NCI-H146 (cell line): ENCODE results near the gene CDH4.

Experiments used
- DNase-seq: peaks from one replicate; lab custom pipeline; 2025; lab: John Stamatoyannopoulos, UW

The CDH4 gene

DNA sequence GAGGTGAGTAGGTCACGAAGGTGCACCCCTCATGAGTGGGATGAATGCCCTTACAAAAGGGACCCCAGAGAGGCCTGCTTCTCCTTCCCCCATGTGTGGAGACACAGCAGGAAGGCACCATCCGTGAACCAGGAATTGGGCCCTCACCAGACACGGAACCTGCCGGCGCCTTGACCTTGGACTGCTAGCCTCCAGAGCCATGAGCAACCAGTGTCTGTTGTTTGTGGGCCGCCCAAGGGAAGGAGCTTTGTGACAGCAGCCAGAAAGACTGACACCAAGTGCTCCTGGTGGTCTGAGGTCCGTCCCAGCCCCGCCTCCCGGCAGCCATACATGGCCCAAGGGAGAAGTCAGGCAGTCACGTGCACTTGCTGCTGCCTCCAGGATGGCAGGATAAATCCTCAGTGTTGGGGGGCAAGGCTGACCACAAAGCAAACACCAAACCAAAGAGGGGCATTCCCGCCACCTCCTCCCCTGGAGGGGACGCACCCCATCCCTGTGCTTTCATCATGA, 29.3 kb downstream of the CDH4 start:
- DNase-seq, result no peak

DNA sequence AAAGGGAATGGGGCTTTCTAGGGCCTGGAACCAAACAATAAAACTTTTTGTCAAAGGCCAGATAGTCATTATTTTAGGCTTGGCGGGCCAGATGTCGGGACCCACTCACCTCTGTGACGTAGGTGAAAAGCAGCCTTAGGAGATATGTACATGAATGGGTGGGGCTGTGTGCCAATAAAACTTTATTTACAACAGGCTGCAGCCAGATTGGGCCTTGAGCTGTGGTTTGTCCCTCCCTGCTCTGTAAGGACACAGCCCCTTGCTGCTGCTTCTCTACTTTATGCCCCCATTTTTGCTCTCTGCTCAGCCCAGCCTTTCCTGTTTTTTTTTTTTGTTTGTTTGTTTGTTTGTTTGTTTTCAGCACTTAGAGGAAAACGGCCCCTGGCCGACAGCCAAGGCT, 32.7 kb downstream of the CDH4 start:
- no peak for DNase-seq

DNA sequence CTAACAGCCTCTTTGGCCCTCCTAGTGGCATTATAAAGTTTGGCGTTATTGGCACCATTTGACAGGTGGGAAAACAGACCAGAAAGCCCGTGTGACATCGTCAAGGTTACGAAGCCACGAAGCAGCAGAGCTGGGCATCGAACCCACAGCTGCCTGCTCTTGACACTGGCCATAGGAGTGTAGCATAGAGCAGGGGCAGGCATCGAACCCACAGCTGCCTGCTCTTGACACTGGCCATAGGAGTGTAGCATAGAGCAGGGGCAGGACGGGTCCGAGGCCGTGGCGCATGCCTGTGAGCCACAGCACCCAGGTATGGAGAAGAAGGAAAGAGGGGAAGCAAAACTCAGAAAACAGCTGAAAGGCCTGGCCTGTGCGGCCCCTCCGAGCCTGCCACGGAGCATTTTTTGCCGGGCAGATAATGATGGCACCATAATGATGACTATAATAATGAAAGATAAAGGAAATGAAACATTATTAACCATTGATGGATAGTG, 33.1 kb downstream of the CDH4 start:
- no peak for DNase-seq

DNA sequence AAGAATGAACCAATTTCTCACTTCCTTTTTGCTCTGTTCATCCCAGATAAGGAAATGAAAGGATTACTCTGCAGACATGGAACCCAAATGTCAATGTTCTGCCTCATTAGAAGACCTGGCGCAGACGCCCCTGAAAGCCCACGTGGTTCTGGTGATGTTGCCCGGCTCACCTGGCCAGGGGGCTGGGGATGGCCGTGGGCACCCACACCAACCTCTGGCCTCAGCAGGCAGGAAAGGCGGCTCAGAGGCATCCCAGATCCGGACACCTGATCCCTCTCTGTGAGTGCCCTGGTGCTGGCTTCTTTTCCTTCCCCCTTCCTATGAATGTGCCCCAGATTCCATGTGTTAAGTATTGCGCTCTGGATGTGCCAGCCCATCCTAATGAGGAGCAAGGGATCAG, 33.6 kb downstream of the CDH4 start:
- no peak for DNase-seq

DNA sequence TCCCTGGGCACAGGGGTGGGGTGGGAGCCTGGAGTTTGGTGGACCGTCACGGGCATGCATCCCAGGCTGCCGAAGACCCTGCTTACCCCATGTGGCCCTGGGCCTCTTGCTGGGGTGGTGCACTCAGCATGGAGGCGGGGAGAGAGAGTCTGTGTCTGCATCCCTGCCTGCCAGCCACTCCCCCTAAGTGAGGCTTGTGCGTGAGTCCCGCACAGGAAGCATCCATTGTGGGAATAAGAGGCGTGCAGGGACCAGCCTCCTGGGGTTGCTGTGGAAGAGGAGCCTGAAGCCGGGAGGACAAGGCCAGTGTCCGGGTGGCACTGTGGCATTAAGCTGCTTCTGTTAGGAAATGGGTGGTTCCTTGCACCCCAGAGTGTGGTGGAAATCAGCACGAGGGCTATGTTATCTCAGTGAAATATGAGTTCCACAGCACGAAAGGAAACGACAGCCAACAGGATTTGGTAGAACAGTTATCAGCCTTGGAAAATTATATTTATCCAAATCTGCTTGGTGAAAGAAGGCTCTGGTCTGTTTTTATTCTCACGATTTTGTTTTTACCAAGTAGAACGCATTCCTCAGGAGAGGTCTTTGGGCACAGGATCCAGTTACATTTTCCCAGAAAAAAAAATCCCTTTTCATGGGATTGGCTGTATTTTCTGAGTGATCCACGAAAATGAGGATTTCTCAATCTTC, 35.7 kb downstream of the CDH4 start:
- no peak for DNase-seq

DNA sequence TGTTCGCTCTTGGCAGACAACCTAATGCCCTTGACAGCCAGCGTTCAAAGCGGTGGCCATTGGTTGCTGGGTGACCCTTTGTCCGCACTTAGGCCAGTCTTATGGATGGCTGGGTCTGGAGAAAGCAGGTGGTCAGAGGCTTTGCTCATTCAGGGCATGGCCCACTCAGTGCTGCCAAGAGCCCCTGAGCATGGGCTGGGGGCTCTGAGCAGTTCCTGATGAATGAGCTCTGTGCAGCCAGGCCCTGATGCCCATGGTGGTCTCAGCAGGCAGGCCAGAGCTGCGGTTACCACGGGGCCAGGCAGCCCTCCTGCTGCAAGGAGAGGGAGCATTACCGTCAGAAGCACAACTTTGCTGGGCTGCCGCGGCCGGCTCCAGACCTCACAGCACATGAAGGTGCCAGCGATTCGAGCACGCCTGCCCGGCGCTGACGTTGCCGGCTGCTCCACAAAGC, 36.3 kb downstream of the CDH4 start:
- no peak for DNase-seq

DNA sequence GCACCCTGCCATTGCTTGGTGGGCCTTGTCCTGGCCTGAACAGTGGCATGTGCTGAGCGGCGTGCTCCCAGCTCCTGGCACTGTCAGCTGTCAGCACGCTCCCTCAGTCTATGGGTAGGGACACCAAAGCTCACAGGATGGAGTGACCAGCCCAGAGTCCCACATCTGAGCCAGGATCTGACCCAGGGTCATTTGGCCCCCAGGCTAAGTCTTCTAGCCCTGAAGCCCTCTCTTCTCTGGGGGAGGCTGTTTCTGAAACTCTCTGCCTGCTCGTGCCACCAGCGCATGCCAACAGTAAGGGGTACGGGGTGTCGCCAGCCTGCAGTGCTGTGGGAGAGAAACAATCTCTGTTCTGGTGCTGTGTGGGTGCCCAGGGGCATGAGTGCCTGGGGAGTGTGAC, 37.1 kb downstream of the CDH4 start:
- DNase-seq, result no peak

DNA sequence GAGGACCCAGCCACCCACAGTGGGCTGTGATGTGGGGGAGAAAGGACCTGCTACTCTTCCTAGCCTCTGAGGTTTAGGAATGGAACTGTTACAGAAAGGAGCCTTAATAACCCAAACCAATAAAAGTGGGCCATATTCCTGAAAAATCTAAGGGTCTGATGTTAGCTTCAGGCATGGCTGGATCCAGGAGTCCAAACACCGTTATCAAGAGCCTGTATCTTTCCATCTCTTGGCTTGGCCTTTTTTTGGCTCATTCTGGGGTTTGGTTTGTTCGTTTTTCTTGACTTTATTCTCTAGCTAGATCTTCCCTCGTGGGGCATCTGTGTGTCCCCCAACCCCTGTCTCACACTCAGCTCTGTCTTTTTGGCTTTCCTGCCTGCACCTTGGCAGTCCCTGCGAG, 38.7 kb downstream of the CDH4 start:
- DNase-seq, result no peak

DNA sequence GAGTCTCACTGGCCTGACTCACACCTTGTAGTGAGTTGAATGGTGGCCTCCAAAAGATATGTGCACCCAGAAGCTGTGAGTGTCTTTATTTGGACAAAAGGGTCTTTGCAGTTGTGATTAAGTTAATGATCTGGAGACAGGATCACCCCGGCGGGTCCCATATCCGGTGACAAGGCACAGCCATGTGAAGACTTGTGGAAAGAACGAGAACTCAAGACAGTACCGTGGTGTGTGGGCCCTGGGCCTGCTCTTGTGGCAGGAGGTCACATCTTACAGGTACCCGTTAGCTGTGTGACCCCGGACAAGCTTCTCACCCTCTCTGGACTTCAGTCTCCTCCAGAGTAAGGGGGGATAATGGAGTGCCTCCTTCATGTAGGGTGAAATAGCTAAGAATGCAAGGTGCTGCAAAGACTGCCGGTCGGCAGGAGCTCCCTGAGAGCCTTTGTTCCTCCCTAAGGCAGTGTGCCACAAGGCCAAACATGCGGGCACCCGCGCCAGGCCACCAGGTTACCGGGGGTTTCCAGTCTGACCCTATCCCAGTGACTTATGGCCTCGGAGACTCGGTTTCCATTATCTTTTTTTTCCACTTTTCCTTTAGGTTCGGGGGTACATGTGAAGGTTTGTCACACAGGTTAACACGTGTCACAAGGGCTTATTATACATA, 39.2 kb downstream of the CDH4 start:
- no peak for DNase-seq

DNA sequence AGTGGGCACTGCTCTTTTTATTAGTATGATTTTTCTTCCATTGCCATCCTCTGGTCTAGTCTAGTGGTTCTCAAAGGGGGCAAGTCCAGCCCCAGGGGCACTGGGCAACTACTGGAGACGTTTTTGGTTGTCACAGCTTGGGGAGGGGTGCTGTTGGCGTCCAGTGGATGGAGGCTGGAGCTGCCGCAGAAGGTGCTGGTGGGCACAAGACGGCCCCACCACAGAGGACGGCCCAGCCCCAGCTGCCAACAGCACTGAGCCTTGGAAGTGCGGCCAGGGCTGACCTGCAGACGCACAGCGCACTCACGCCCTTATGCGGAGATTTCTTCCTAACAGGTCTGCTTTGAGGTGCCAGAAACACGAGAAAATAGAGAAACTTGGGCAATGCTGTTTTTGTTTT, 40.3 kb downstream of the CDH4 start:
- DNase-seq, result no peak

DNA sequence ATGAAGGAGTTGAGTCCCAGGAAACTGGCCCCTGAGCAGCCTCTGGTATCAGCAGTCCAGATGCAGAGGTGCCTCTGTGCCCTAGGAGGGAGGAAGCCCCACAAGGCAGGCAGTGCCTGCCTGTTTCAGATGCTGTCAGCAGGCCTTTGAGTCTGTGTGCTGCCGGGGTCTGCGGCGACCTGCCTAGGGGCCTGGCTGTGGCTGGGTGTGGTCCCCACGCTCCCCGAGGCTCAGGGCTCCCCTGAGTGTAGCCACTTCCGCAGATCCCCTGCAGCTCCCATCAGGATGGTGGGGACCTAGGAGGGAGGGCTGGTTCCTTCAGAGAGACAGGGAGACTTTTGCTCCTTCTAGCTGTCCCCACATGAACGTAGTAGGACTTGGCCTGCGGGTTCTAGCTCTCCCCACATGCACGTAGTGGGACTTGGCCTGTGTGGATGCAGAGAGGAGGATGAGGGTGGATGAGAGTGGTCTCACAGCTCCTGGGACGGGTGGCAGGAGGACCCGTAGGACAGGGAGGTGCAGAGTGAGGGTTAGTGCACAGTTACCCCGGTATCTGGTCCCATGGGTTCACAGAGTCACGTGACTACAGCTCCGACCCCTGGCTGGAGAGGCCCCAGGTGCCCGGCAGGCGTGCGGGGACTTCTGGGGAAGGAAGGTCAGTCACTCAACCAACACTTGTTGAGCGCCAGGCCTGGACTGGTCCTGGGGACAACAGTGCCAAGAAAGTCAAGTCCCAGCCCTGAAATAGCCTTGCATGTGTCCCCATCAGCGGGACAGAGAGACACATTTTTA, 41.0 kb downstream of the CDH4 start:
- no peak for DNase-seq

DNA sequence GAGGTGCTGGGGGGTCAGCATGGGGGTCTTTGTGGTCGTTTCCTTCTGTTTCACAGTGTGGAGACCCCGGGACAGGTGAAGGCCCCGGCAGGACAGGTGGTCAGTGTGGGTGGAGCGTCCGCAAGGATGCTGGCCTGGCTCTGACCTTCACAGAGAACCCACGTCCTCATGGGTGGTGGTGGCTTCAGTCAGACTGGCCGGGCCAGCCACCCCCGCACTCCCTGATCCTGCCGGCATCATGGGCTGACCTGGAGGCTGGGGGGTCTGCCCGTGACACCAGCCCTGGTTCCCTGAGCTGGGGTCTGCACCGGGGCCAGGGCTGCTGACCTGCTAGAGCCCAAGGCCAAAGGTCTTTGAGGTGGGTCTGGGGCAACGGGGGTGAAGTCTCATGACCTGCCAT, 41.9 kb downstream of the CDH4 start:
- DNase-seq, result no peak

DNA sequence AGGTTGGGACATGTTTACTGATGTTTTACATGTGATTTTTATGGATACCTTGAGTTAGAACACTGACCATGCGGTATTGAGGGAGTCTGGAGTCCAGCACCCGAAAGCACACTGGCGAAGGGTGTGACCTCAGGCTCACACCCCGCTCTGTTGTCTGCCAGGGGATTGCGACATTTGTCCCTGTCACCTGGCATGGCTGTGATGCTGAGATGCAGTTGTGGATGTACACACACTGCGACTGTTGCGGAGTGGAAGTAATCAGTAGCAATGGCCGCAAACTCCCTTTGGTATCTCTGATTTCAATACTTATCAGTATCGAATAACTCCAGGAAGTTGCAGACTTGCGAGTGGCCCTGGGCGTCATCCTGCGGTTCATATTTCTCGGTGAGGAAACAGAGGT, 43.2 kb downstream of the CDH4 start:
- no peak for DNase-seq

DNA sequence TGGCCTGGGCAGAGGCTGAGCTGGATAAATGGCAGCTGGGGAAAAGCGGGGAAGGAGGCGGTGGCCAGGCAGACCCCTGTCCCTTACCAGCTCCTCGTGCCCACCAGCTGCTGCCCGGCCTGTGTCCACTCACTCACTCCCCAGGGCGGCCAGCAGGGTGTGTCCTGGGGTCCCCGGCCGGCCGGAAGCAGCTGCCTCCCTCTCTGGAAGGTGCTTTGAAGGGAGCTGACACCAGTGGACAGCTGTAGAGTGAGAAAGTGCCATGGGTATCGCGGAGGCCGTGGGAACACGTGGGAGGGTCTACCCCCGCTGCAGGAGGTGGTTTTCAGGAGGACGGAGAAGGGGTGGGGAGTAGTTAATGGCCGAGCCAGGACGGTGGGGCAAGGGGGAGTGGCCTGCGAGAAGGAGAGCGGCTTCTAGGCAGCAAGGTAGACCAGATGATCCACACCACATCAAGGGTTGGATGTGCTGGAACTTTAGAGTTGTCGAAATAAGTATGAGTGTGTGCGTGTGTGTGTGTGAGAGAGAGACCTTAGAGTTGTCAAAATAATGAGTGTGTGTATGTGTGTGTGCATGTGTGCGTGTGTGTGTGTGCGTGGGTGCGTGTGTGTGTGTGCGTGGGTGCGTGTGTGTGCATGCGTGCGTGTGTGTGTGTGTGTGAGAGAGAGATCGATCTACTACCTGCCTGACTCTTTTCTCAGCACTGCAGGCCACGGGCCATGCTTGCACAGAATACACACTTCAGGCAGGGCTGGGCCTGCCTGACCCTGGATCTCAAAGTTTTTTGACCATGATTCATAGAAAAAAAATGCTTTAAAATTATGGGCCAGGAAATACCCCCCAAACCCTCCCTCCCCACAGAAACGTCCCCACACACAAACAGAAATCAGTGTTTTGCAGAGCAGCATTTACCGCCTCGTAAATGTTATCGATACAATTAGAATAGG, 43.9 kb downstream of the CDH4 start:
- no peak for DNase-seq

DNA sequence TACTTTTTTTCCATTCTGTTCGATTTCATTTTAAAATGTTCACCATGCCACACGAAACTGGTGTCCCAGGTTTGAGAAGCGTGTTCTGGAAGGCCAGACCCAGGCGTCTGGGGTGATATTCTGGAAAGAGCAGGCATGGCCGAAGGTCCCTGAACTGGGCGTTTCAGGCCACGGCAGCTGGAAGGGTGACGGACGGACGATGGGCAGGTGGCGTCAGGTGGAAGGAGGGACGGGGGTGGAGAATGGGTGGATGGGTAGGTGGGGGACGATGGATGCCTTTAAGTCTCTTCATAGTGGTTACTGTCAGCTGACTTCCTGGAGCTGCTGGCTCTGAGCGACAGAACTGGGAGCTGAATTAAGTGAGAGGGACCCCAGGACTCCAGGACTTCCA, 44.6 kb downstream of the CDH4 start:
- no peak for DNase-seq

DNA sequence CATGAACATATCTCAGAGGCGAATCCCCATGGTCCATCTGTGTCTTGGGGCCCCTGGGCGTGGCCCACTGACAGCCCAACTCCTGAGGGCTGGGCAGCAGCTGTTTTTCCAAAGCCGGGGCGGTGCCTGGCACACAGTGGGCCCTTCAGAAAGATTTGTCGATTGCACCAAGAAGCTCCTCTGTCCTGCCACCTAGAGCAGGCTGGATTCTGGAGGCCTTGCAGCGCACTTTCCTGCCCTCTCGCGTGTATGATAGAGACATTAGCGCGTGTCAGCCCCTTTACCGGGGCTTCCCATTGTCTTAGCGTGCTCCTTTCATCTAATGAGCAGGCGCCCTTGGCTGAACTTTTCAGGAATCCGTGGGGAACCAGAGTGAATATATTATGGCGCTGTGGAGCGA, 45.4 kb downstream of the CDH4 start:
- DNase-seq, result no peak

DNA sequence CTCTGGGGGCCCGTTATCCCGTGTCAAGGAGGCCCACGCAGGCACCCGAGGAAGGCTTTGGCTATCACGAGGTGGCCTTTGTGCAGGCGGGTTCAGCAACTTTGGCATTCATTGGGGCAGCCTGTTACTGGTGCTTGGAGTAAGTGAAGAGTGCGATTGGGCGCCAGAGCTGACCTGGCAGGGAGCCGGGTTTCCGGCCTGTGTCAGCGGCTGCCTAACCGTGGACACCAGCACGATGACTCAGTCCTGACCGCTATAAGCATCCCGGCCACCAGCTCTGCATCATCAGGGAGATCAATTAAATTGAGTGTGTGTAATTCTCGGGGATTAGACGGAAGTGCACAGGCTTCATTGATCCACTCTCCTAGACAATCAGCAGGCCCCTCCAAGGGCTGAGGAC, 45.9 kb downstream of the CDH4 start:
- no peak for DNase-seq

DNA sequence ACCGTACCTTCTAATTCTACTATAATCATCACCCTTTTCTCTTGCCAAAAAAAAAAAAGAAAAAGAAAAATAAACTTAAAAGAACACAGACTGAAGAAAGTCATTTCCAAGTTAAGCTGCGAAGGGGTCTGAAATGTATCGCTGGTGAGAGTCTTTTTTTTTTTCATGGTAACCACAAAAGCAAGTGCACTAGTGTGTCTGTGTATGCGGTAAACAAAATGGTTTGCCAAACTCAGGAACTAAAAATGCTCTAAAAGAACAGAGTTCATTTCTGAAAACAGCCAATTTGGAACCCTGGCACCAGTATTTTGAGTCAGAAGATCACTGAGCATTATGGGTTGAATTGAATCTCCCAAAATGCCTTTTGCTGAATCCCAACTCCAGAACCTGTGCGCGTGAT, 46.6 kb downstream of the CDH4 start:
- no peak for DNase-seq

DNA sequence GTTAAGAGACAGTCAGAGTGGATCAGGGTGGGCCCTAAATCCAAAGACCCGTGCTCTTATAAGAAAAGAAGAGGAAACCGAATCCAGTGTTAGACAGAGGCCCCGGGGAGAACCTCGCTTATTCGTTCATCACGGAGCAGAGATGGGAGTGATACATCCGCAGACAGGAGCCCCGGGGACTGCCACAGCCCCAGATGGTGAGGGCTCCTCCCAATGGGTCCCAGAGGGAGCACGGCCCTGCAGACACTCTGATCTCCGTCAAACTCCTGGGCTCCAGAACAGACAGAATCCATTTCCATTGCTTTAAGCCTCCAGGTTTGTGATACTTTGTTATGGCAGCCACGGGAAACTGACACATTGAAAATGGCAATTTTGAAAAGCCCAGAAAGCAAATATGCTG, 47.0 kb downstream of the CDH4 start:
- DNase-seq, result no peak

DNA sequence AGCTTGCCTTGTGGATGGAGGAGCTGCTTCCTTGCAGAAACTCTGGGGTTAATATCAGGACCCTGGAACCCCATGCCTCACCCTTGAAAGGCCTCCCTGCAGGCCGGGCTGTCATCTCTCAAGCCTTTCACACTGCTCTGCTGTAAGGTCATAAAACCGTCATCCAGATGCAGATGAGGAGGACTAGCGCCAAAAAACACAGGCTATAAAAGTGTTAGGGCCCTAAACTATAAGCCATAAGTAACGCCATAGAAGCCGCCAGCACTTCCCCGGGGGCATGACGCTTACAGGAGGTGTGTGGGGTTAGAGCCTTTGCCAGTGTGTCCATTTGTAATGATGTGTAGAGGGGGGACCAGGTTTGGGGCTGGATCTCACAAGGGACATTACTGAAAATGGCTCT, 47.6 kb downstream of the CDH4 start:
- DNase-seq, result no peak

DNA sequence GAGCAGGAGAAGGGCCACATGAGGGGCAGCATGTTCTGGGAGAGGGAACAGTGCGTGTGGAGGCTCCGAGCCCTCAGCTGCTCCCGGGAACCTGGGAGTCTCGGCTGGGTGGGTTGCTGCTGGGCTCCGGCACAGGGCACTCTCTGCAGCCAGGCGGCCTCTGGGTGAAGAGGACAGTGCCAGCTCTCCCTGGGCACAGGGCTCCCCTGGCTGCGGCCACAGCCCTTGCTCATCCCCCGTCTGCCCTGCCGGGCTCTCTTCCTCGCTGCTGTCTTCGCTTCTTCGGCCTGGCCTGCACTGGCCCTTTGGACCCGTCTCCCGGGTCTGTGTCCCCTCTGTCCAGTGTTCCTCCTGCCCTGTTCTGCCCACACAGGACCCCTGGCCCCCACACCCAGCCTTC, 48.2 kb downstream of the CDH4 start:
- no peak for DNase-seq

DNA sequence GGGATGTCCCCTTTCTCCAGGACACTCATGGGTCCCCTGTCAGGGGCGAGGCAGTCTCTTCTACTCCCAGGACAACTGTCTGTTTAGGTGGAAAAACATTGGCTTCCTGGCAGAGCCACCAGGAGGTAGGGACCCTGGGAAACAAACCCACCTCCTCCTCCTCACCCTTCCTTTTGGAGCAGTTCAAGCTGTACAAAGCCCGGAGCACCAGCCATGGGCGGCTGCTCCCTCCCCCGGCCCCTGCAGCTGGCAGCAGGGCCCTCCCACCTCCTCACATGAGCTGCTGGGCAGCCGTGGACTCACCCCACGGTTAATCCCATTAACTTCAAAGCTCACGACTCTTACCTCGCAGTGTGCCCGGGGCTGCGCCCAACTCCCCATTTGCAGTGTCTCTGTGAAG, 48.6 kb downstream of the CDH4 start:
- no peak for DNase-seq
